Jurkat, Clone E6-1 (cell line): Measurements from ENCODE around the gene SCGN.

Source experiments
- DNase-seq: peaks from one replicate; pipeline ENCODE4 v3.0.0-alpha.2; 2011; ENCODE audit warnings: low read depth, low spot score
- H3K4me3 ChIP-seq: 2 replicates; pipeline ENCODE4 v1.5.1; 2011; ENCODE audit warnings: mild to moderate bottlenecking, low read length, control low read depth, moderate library complexity

The SCGN gene

DNA sequence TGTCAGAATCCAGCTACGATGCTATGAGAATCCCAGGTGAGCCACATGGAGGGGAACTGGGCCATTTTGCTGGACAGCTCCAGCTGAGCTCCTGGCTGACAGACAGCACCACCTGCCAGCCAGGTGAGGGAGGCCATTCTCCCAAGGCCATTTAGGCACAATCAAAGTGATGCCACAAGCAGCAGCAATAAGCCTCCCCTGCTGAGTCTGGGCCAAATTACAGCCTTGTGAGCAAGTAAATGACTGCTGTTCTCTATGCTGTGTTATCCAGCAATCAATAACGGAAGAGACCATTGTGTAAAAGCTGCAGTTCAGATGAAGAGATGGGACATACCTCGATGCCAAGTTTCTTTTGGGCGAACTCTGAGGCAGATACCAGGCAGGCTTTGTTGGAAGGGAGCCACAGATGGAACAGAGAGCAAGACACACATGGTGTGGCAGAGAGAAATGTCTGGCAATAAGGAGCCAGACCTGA, 14.0 kb upstream of the SCGN start:
- no peak overlapping the region for H3K4me3 ChIP-seq
- DNase-seq, result no peak

DNA sequence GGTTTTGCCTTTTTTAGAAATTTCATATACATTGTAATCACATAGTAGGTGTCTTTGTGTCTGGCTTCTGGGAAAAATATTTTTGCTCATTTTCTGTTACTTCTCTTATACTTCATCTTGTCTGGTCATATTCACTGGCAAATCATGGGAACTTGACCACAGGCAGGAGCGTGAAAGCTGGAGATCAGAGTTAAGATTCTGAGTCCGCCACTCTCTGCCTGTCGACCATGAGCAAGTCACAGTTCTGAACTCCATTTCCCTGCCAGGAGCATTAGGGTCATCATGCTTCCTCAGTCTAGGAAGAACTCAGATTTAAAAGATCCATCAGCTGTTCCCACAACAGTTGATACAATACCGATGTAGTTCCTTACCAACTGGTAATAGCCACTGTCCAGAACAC, 12.4 kb upstream of the SCGN start:
- DNase-seq, result no peak

DNA sequence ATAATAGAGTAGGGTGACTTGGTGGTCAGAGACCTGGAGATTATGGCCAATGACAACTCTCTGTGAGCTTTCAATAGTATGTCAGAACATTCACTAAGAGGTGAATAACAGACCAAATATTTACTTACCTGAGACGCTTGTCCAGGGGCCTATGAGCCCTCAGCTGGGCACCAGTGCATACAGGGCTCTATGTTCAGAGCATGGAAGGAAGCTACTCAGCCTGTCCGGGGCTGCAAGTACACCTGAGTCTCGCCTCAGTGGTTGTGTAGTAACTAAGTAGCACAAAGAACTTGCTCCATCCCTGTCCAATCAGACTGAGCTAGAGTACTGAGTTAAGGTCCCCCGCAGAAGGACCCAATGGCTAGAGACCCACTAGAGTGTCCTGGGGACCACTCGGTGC, 11.6 kb upstream of the SCGN start:
- DNase-seq, result no peak
- H3K4me3 ChIP-seq, result no peak overlapping the region

More for the DNA sequence above, 12.4 kb upstream of the SCGN start:
- H3K4me3 ChIP-seq, result no peak overlapping the region

- DNase-seq, result no peak
- H3K4me3 ChIP-seq, result no peak overlapping the region
These were observed 11.1 kb upstream of the SCGN start for GRCh38 chr6:25640891-25641290.

DNA sequence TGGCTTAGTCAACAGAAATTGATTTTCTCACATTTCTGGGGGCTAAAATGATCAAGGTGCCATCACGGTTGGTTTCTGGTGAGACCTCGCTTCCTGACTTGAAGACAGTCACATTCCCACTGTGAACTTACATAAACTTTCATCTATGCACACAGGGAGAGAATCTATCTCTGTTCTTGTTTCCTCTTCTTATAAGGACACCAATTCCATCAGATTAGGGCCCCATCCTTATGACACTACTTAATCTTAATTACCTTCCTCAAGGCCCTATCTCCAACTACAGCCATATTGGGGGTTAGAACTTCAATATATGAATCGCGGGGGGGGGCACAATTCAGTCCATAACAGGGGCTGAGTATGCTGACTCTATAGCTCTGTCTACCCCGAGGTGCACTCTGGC, 10.6 kb upstream of the SCGN start:
- no peak for DNase-seq
- H3K4me3 ChIP-seq, result no peak overlapping the region

GRCh38 chr6:25641940-25642666, 9.9 kb upstream of the SCGN start:
- no peak for DNase-seq
- no peak overlapping the region for H3K4me3 ChIP-seq

DNA sequence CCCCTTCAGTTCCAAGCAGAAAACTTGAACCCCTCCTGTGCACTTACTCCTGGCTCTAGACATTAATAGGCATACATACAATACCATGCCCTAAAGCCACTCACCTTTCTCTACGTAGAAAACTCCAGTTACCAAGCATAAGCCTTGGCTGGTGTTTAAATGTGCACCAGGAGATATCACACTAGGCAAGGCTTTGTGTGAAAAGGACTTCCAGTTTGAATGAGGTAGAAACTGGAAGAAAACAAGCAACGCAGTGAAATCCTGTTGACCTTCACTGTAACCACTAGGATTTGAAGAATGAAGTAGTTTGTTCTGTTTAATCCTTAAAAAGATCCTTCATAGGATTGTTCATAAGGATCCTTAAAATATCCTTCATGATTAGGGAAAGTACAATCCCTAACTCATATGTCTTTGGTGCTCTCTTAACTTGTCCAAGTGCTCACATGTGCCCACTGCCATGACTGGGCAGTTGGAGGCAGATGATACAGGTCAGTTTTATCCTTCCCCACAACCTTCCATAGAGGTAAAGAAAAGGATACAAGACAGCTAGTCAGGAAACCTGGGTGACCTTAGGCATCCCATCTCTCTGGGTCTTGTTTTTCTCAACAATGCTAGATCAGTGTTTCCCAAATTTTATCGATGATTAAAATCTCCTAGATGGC, 9.2 kb upstream of the SCGN start:
- no peak overlapping the region for H3K4me3 ChIP-seq
- no peak for DNase-seq

GRCh38 chr6:25645916-25646315, 6.1 kb upstream of the SCGN start:
- no peak overlapping the region for H3K4me3 ChIP-seq
- DNase-seq, result no peak

- H3K4me3 ChIP-seq, result no peak overlapping the region
- no peak for DNase-seq
These were observed 2.4 kb upstream of the SCGN start for GRCh38 chr6:25649611-25650010.

- no peak for DNase-seq
- H3K4me3 ChIP-seq, result no peak overlapping the region
These were observed 3.7 kb downstream of the SCGN start for GRCh38 chr6:25655723-25656122.

- H3K4me3 ChIP-seq, result no peak overlapping the region
- DNase-seq, result no peak
These were observed 7.8 kb downstream of the SCGN start for GRCh38 chr6:25659633-25660368.

GRCh38 chr6:25660512-25660911, 8.5 kb downstream of the SCGN start:
- no peak overlapping the region for H3K4me3 ChIP-seq
- DNase-seq, result no peak

- DNase-seq, result no peak
- H3K4me3 ChIP-seq, result no peak overlapping the region
These were observed 9.2 kb downstream of the SCGN start for GRCh38 chr6:25661129-25661779.

DNA sequence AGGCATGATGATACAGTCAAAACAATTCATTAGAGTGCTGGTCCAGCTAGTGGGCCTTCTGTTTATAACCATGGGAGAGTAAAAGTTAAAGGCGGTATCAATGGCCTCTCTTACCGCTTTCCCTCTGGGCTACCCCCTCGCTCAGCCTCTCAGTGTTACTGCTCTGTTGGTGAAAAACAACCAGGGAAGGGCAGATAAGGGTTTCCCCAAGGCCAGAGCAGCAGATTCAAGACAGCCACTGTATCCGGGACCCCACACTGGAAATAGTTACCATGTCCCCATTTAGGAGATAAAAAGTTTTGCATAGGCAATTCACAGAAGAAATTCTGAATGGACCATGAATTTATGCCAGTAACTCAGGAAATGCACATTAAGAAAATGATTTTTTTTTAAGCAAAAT, 13.4 kb downstream of the SCGN start:
- no peak overlapping the region for H3K4me3 ChIP-seq
- DNase-seq, result no peak

DNA sequence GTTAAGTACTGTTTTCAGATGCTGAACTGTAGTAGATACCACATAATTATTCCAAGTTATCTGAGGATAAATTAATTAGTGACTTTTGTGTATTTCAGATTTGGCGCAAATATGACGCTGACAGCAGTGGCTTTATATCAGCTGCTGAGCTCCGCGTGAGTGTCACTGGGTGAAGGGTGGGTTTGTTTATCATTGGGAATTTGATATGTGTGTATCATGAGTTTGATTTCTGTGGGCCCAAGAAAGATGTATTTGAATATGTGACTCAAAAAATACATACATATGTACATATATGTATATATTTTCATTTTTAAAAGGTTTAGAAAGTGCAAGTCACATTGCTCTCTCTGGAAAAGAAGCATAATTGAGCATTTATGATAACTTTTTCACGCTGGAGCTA, 17.4 kb downstream of the SCGN start:
- DNase-seq, result no peak
- H3K4me3 ChIP-seq, result no peak overlapping the region

- H3K4me3 ChIP-seq, result no peak overlapping the region
- no peak for DNase-seq
These were observed 18.2 kb downstream of the SCGN start for GRCh38 chr6:25670208-25670607.

DNA sequence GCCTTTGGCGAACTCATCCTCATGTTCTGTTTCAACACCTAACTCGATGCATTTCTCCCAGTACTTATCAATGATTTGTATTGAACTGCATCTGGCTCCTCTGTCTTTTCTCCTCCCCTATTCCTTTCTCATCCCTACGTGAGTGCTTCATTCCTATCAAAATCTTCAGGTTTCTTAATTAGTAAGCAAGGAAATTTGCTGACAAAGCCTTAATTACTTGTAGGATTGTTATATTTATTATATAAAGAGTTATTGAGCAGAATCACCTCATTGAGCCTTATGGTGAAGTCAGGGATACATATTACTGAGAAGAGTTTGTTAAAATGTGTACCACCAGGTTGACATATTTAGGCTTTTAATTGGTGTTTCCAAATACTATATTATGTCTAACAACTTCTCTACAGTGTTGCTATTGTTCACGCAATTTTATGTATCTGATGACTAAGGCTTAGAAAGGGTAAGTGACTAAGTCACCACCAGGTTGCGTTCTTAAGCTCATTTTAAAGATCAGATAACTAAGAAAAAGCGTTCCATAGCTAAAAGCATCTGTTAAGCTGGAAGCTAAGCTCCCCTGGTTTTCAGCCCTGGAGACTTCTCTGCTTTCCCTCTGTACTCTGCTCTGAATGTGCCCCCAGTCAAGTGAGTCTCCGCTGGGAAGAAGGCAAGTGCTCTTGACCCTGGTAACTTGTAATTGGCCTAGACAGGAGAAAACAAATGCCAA, 18.9 kb downstream of the SCGN start:
- DNase-seq, result no peak

DNA sequence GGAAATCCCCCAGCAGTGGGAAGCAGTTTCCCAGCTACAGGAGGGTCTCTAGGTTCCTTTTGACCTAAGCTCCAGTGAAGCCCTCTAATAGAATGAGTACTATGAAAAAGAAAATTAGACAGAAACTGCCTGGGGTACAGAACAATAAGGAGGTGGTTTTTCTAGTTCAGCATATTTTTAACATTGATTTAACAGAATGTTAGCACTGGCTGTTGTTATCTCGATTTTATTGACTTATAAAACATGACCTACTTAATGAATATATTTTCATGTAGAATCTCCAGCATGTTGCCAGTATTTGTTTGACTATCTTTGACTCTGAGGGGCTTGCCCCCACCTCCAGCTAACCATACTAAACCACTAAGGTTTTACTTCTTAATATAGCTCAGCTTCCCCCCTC, 19.6 kb downstream of the SCGN start:
- DNase-seq, result no peak
- no peak overlapping the region for H3K4me3 ChIP-seq

More for the DNA sequence above, 18.9 kb downstream of the SCGN start:
- no peak overlapping the region for H3K4me3 ChIP-seq

DNA sequence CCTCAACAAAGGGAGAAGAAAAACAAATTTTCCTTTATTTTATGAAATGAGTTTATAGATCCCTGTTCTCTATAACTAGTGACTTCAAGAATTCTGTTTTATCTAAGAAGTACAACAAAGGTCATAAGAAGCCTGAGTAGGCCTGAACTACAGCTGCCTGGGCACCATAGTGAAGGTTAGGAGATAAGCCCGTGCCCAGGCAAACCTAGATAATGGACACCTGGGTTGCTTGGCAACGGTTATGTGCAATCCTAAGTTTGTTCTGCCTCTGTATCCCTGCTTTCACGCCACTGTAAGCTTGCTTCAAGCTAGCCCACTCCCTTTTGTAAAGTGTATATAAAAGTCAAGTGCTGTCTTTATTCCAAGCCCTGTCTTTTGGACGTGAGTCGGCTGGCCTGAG, 23.2 kb downstream of the SCGN start:
- no peak for DNase-seq
- no peak overlapping the region for H3K4me3 ChIP-seq
